SW480 (cell line): ENCODE data around the gene TBC1D1.
"Not testable (repeated sequence)": the region's sequence is repeated elsewhere in the genome, so short reads cannot be mapped to it uniquely, and the experiment has no call there.

Source experiments
- DNase-seq: peaks from one replicate; pipeline ENCODE4 v3.0.0-alpha.2; 2016; ENCODE audit warnings: low spot score

The TBC1D1 gene

GRCh38 chr4:37966044-37966443 lies 75.2 kb downstream of the TBC1D1 start:
- no peak for DNase-seq

- no peak for DNase-seq
Measured at GRCh38 chr4:37967736-37968135, 76.9 kb downstream of the TBC1D1 start.

DNA sequence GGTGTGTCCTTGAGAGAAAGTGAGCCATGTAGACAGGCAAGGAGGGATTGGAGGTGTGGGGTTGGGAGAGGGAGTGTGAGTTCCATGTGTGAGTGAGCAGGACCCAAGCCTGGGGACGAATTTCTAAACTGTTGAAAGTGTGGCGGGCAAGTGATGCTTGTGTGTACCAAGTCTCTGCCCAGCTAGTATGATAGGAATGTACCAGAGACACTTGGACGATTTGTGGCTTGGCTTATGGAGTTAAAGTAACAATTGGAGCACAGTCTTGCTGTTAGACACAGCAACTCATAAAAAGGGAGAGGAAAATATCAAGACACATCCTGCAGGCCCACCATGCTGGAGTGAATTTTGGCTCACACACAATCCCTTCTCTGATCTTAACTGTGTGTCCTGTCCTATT lies 77.9 kb downstream of the TBC1D1 start:
- DNase-seq = no peak

DNA sequence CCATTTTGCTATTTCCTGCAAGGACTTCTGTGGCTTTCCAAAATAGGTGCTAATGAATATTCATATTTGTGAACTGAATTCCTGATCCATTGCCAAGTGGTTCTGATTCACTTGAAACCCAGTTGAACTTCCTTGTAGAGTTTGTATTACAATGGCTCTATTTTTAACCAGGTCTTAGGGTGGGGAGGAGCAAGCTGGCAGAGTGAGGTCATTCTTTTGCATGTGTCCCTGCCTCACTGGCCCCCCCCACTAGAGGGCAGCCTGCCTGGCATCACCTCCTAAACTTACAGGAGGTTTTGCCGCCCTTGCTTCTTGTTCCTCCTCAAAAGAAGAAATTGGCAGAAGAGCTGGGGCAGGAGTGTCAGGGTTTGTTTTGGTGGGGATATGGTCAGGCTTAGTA lies 79.8 kb downstream of the TBC1D1 start:
- peak; percentile 17 for DNase-seq

- DNase-seq = no peak
Measured at GRCh38 chr4:37971202-37971601, 80.3 kb downstream of the TBC1D1 start.

DNA sequence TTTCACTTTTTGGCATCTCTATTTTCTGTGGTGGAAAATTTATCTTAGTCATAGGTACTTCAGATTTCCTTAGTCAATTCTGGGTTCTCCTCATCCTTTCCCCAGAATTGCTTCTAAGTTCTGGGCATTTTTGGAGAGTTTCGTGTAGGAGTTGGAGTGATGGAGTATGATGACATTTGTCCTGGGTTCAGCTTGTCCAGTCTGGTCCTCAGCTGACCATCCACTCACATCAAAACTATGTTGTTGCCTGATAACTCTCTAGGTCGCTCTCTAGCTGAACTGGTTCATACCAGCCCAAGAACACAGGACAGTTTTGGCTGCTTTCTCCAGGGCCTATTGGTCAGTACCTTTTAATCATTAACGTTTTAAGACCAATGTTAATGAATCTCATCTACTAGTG lies 82.6 kb downstream of the TBC1D1 start:
- DNase-seq = no peak

- not testable (repeated sequence) for DNase-seq
Measured at GRCh38 chr4:37975321-37975822, 84.5 kb downstream of the TBC1D1 start.

GRCh38 chr4:37976507-37976906 lies 85.6 kb downstream of the TBC1D1 start:
- peak; percentile 5 for DNase-seq

GRCh38 chr4:37976991-37977470 lies 86.1 kb downstream of the TBC1D1 start:
- peak; percentile 54 for DNase-seq

- DNase-seq = peak; percentile 69
Measured at GRCh38 chr4:37977471-37978247, 86.8 kb downstream of the TBC1D1 start.

GRCh38 chr4:37978248-37978924 lies 87.5 kb downstream of the TBC1D1 start:
- DNase-seq = no peak

DNA sequence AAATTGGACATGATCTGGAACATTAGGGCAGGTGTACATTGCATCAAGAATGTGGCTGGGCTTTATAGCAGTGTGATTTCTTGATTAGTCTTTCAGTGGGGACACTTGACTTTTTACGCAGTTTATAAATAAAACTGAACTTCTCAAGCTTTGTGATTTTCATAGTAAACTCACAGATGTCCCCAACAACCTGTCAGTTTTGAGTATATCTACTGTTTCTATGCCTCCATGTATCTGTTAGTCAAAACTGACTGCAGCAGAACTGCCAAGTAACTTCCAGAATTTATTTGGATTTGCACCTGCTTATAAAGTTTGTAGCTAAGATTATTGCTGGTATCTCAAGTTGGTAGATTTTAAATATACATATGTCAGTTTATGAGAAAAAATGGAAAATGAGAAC lies 89.4 kb downstream of the TBC1D1 start:
- no peak for DNase-seq

DNA sequence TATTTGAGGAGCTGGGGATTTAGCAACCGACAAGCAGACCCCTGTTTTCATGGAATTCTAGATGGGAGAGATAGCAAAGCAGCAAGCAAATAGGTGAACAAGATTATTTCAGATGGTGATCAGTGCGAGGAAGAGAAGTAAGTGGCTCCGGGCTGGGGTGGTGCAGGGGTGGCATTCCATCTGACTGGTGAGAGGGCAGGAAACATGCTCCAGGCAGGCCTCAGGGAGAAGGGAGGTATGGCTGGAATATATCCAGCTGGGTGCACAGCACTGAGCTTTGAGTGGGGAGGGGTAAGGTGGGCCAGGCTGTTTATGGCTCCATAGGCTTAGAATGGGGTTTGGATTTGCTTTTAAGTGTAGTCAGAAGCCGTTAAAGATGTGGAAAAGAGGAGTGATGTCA lies 90.5 kb downstream of the TBC1D1 start:
- DNase-seq = no peak

DNA sequence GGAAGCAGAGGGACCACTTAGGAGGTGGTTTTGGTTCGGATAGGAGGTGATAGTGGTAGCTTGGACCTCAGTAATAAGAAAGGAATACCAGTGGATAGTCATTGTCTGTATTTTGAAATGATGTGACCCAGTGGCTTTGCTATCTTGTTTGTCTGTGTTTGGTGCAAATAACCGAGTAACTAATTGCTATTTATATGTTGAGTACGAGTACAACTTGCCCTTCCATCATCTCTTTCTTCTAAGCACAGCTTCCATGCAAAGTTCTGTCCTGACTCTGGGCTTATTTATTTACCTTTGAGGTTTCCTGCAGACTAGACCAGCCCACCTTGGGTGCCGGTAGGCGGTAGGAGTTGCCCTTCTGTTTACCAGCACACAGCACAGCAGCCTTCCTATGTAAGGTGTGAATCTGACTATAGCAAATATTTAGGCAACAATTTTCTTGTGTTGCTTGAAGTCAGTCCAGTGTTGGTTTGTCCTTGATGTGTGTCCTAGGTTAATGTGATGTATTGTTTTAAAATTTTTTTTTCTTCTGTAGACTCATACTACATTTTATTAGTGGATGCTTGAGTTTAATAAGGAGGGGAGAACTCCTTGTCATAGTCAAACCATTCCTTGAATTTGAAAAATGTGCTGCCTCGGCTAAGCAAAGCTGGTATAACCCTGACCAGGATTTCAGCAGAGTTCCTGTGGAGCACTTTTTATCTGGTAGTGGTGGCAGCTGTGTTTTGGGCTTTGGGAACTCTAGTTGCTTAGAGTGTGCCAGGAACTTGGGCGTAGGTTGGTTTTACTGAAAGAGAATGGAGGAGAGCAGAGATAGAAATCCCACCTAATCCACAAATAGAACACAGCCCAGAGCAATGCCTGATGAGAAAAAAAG lies 91.2 kb downstream of the TBC1D1 start:
- DNase-seq = no peak

DNA sequence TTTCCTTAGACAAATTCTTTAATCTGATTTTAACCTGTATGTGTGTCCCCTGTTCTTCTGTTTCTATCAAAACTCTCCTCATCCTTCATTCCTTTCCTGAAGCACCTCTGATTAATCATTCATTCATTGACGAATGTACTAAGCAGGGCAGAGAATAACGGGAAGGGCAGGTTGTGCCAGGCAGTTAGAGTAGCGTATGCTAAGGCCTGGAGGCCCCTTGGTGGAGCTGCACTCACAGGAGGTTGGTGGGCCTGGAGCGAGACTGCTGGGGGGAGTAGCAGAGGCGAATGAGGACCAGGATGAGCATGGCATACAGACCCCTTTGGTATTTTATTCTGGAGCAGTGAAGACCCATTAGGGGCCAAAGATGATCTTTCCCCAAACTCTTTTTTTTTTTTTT lies 91.9 kb downstream of the TBC1D1 start:
- no peak for DNase-seq

DNA sequence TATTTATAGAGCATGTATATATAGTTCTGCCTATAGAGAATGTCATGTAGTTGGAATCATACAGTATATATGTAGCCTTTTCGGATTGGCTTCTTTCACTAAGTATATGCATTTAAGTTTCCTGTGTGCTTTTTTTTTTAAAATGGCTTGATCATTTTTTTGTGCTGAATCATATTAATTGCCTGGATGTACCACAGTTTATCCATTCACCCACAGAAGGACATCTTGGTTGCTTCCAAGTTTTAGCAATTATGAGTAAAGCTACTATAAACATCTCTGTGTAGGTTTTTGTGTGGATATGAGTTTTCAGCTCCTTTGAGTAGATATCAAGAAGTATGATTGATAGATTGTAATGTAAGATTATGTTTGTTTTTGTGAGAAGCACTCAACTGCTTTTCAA lies 93.1 kb downstream of the TBC1D1 start:
- no peak for DNase-seq

DNA sequence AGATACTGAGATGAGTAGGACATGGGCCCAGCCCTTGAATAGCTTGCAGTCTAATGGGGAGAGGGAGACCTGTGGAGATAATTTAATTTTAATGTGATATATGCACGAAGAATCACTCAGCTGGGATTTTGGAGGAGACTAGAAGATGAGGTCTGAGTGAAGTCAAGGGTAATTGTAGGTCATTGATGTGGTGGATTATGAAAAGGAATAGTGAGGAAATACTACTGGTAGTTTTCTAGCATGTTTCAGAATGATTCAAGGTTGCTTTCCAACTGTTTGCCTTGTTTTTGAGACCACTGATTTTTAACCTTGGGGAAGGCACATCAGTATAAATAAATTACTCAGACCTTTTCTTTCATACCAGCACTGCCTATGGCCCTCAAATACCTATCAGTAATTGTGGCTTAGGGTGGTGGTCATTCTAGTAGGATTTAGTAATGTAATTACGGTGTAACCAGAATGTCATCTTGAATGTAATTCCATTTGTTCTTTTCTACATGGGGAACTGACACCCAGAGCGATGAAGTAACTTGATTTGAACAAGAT lies 94.9 kb downstream of the TBC1D1 start:
- no peak for DNase-seq

GRCh38 chr4:37988670-37989069 lies 97.8 kb downstream of the TBC1D1 start:
- DNase-seq = no peak

DNA sequence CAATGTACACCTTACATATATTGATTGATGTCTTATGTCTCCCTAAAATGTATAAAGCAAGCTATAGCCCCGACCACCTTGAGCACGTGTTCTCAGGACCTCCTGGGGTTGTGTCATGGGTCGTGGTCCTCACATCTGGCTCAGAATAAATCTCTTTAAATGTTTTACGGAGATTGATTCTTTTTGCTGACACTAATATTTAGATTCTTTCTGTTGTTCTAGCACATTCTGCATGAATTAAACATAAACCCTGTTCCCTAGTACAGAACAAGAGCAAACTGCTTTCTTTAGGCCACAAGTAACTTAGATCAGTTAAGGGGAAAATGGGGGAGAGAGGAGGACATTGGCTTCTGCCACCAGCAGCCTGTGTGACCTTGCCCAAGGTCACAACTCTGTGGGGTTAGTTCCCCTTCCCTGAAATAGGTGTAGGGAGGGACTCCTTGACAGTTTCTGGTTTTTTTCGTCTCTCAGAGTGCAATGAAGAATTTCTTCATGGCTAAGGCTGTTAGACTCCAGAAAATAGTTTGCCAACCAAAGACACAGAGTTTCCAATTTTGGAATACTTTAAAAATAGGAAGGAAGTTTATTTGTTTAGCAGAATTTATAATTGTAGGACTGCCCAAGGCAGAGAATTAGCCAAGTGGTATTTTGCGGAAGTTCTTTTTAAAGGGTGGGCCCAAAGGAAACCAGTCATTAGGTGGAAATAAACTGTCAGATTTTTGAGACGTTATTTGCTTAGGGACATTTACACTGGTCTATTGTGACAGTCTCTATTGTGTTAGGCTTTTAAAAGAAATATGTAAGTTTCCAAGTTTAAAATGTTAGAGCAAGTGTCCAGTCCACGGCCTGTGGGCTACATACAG lies 98.7 kb downstream of the TBC1D1 start:
- no peak for DNase-seq

- no peak for DNase-seq
Measured at GRCh38 chr4:37990731-37991245, 99.9 kb downstream of the TBC1D1 start.
